ENCODE results near the gene IGF1R.

IGF1R gene

DNA sequence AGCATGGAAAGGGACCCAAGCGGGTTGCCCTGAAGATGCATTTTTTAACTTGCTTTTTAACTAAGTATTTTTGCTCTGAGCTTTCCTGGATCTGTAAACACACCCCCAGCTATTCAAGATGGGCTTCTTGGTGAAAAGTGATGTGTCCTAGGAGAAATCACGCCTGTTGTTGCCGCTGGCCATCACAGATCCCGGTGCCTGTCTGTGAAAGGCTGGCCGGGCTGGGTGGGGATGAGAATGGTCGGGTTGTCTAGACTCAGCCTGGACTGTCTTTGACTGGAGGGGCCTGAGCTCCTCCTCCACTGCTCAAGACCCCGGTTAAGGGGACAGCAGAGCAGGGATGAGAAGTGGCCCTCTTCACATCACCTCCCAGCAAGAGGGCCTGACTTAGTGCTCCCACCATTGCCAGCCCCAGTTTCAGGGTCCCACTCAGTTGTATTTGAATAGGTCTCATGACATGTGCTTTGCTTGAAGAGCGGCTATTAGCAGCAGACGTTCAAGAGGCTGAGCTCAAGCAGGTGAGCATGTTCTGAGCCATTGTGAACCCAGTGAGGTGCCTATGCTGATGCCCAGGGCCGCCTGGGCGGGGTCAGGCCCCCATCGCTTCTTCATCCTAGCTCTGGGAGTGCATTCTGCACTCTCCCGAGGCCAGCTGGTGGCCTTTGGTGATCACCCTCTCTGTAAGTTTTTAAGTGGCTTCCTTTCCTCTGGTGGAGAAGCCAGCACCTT, 79.9 kb downstream of the IGF1R start:
- DNase-seq, result no peak

DNA sequence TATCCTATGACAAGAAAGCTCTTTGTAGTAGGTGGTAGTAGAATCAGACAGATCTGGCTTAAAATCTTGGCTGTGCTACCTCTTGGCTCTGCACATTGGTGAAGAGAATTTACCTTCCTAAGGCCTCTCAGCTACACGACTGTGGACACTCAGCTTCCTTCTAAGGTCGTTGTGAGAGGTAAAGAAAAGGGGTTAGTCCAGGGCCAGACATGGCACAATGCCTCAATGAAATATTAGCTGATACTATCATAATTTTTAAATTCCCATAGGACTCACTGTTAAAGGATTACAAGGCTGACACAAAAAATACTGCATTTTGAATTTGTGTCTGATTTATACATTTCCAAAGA, 80.4 kb downstream of the IGF1R start:
- no peak for DNase-seq

DNA sequence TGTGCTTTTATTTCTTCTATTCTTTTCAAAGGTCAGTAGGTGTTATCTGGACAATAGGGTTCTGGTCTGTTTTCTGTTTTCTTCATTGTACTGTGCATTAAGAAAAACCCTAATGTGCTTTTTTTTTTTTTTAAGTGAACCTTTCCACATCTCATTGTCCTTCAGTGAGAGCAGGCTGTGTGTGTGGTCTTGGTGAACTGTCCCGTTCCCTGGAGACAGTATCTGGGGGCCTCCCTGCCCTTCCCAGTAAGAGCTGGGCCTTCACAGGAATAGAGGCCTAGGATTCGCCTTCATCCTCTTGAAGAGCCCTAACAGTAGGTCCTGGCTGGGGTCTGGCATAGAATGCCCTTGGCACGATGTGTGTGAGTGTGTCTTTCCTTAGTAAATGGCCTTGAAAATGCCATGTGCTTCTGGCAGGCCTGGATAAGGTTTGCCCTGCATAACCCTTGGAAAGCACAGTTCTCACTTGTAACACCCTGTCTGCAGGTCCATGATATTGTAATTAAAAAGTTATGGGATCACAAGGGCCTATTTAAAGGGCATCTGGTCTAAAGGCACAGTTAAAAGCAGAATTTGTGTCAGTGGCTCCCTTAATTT, 81.2 kb downstream of the IGF1R start:
- DNase-seq, result no peak

DNA sequence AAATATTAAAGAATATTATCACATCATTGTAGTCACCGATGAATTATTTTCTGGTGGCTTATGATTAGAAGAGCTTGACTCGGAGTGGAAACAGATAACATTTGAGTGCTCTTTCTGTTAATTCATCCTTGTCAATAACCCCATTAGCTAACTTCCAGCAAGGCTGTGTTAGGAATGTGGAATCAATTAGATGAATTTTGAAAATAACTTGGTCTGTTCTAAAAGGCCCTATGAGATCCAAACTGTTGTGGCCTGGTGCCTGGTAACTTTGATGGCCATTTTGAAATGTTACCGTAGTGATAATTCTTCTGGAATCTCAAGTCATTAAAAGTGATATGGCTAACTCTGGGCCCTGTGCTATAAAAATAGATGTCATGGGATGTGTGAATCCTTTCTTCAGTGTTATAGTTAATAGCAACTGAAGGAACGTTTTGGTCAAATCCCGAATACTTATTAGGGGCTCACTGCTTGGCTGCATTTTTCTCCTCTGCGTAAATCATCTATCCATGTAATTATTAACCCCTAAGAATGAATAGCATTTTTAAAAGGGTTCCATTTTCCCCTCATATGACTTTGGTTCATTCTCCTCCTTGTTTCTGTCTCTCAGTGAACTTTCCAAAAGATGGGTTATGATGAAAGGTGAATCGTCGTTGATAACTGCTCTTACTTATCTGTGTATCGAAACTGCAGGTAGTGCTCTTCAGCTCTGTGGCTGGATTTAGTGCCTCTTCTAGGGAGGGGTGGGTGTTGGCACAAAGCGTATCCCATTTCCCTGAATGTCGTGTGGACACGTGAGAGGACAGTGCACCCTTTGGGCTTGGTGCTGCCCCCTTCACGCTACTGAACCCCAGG, 82.7 kb downstream of the IGF1R start:
- DNase-seq, result no peak

DNA sequence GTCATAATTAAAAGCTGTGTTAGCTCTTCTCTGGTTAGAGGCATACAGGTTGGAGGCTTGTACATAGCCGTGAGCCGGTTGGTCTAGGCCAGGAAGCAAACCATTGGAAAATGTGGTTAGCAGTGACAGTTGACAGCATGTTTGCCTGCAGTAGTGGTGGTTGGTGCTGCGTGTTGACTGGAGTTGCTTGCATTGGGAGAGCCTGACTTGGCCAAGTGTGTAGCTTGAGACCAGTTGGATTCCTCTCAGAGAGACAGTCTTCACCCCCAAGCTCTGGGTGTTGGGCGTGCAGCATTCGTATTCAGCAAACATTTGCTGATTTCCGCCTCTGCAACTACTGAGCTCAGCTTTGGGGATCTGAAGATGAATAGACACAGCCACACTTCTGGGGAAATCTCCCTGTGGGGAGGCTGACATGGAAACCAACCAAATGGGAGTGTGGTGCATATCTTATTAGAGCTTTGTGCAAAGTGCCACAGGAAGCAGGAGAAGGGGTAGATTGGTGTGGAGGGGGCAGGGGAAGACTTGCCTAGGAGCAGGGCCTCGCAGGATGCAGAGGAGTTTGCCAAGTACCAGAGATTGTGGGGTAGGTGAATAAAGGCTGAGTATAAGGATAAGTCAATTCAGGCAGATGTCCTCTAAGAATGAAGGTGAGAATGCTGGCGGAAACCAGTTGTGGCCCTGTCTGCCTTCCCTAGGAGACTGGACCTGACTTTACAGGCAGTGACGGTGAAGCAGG, 83.5 kb downstream of the IGF1R start:
- no peak for DNase-seq

DNA sequence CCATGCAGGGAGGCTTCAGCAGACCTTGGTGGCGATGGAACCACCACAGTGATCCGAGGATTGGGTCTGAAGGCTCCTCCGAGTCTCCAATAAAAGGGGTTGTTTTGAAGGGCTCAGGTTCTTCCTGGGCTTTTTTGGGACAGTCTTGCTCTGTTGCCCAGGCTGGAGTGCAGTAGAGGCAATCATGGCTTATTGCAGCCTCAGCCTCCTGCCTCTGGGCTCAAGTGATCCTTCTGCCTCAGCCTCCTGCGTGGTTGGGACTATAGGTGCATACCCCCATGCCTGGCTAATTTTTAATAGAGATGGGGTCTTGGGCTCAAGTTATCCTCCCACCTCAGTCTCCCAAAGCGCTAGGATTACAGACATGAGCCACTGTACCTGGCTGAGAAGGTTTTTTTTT, 84.8 kb downstream of the IGF1R start:
- DNase-seq, result no peak

DNA sequence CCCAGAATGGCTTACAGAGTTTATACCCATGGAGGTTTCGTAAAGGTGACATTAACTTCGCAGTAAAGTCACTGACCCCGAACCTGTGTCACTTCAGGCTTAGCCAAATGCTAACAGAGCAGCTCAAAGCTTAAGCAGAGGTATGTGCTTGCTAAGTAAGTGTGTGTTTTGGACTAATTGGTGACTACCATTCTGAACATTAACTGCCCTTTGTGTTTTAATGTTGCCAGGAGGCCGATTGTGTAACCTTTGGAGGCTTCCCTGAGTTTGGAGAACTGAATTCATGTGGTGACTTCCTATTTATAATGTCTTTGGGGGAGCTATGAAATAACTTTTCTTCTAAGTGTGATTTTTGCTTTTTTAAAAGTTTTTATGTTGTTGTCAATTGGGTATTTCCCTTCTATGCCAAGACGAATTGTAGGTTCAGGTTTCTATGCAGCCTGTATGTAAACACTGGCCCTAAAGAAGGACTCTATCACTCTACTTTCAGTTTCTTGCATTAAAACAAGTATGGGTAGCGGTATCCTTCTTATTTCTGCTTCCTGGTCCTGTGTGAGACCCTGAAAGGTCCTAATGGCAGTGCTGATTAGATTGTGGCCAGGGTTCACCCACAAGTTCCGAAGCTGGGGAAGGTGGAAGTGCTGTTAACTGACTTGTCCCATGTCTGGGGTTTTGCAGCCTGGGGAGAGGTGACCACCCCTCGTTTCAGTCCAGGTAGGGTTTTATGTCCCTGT, 86.3 kb downstream of the IGF1R start:
- no peak for DNase-seq

DNA sequence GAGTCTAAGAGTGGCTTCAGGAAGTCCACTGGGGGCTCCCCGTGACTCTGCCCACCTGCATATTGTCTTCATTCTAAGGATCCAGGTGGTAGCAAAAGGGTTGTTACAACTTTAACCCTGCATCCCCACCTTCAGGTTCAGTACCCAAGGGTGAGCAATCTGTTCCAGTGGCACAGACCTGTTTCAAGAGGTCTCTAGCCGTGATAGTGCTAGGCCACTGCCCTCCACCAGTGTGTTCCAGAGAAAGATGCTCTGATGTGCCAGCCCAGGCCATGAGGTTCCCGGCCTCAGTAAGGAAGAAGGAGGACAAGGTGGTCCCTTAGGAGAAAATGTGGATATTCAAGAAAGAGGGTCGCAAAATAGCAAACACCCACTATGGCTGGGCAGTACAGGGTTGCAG, 87.0 kb downstream of the IGF1R start:
- DNase-seq, result no peak

DNA sequence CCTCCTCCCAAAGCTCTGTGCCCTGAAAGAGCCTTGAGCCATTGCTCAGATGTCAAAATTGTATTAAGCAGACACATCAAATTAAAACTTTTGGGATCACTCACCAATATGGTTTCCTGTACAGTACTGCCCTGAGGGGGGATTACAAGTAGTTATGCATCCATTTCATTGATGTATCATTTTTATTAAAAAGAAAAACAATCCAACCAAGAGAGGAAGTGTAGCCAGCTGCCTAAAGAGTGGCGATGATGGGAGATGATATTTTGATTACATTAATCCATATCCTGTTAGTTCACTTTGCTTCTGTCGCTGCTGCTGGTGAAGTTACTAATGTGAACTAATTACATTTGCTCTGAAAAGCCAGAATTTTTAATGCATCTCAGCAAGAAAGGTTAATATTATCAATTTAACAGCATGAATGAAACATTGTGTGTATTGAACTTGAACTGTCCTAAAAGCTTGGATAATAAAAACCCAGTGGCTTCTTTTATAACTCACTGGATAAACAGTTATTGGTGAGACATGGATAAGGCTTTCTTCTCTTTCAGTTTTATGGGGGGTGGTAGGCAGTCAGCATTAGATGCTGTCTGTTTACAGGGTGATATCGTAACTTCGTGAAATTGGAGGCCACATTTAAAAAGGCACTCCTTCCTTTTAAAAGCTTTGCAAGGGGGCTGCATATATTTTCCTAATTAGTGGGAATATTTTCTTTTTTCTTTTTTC, 87.7 kb downstream of the IGF1R start:
- DNase-seq, result no peak

DNA sequence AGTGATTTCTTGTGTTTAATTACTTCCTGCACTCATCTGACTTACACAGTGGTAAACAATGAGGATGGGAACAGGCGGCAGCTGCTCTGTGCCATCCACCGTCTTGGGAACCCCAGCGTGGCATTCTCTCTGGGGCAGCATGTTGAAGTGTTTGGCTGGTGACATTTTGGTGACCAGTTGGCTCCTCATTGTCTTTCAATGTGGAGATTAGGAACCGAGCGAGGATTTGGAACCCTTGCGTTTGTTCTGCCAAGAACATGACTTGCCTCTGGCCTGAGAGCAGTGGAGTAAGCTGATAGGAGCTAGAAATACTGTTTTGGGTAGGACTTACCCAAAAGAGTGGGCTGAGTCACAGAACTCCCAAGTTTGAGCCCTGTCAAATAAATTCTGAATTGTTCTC, 88.8 kb downstream of the IGF1R start:
- DNase-seq, result no peak

DNA sequence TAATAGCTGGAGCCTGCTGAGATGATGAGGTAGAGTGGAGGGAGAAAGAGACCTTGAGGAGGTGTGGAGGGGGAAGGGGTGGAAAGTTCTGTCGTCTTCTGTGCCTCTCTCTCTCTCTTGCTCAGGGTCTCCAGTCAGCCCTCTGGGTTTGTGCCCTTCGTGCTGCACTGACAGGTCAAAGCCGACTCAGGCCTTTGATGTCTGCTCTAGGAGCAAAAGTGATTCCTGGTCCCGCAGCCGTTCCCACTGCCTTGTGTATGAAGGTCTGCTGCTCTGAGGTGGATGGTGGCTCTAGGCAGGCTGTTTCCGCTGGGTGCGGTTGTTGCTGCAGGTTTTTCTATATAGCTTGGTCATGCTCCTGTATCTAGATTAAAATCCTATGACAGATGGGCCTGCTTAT, 89.4 kb downstream of the IGF1R start:
- DNase-seq, result no peak

DNA sequence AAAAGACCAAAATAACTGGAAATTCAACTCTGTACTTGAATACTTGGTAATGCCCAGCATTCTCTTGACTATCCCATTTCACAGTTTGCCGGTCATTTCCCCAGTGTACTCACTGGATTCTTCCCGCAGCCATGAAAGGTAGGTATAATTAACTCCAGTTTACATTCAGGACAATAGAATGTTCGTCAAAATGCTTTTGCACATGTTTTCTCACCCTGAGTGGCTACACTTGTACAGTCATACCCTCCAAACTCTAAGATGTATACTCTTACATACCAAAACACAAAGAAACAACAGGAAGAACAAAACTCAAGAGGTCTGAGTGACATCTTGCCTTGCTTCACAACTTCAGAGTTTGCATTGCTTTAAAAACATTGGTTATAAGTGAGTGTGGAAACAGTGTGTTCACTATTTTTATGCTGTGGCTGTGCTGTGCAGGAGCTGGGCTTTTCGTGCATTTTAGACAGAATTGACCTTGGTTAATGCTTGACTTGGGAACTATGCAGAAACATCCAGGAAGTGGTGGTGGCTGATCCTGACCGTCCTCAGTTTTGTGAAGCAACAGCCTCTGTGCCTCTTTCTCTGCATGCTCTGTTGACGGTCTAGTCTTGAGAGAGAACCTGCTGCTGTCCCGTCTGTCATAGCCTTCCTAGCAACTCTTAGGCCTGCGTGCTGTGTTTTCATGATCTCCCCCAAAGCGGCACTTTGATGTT, 90.5 kb downstream of the IGF1R start:
- DNase-seq, result no peak

DNA sequence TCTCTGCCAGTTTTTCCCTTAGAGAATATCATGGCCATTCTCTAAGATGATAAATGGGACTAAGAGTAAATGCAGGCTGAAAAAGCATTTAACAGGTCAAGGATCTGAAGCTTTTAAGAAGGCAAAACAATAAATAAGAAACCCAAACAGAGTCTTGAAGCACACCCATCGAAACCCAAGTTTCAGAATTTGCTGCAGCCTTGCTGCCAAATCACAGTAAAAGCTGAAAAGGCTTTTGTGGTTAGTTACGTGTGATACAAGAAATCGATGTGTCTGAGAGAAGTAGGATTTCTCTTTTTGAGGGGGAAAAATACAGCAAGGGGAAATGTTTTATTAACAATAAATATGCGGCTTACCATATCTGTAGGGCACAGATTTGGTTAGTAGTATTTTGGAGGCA, 92.0 kb downstream of the IGF1R start:
- no peak for DNase-seq

DNA sequence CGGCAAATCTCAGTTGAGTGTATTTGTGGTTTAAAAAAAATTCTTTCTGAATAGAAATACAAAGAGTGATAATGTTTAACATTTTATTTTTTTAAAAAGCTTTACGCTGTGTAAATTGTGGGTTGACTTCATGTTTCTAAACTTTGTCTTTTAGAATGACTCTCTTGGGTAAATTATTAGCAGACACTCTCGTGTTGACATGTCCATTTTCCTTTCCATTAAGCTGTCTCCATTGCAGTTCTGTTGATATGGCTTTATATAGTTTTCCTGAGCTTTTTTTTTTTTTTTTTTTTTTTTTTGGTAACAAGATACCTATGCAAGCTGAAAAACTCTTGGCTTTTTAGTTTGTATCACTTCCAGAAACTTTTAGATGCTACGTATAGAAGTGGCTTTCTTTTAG, 92.6 kb downstream of the IGF1R start:
- DNase-seq, result no peak

DNA sequence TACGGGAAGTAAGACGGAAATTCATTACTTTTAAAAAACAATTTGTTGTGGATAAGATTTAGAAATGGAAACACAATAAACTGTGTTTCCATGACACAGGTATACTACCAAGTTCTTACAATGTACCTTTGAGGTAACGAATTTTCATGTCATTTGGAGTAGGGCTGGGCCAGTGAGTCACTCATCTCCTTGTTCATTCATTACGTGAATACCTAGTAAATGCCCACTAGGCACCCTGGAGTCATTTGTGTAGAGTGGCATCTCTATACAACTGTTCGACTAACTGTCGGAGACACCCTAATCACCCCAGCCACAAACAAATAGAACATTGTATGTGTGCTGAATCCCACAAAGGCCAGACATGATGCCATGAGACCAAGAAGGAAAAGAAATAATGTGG, 94.8 kb downstream of the IGF1R start:
- no peak for DNase-seq

DNA sequence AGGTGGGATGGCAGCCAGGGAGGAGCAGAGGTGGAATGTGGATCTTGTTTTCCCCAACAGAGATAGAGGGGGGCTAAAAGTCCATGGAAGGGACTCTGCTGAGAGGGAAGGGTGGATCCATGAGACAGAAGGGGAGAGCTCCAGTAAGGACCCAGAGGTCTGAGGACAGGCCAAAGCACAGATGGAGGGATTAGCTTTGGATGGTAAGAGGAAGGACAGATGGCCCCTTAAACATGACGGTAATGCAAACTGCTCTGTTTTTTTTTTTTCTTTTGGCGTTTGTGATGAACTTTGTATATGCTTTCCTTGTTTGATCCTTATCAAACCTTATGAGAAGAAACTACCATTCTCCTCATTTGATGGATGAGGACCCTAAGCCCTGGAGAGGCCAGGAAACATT, 96.2 kb downstream of the IGF1R start:
- no peak for DNase-seq

DNA sequence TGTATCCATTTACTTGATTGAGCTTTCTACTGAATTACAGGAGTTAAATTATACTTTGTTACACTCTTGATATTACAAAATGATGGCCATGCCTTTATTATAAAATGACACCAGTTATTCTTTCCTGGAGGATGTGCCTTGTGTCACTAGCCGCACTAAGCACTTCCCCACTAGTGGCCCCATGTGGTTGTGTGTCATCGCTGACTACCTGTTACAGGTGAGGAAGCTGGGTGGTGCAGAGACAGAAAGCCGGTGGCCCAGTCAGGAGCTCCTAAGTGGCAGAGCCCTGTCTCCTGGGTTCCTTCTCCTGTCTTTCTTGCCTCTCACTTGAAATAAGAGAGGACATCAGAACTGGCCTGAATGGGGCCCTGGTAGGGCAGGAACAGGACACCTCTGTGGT, 96.8 kb downstream of the IGF1R start:
- DNase-seq, result no peak

DNA sequence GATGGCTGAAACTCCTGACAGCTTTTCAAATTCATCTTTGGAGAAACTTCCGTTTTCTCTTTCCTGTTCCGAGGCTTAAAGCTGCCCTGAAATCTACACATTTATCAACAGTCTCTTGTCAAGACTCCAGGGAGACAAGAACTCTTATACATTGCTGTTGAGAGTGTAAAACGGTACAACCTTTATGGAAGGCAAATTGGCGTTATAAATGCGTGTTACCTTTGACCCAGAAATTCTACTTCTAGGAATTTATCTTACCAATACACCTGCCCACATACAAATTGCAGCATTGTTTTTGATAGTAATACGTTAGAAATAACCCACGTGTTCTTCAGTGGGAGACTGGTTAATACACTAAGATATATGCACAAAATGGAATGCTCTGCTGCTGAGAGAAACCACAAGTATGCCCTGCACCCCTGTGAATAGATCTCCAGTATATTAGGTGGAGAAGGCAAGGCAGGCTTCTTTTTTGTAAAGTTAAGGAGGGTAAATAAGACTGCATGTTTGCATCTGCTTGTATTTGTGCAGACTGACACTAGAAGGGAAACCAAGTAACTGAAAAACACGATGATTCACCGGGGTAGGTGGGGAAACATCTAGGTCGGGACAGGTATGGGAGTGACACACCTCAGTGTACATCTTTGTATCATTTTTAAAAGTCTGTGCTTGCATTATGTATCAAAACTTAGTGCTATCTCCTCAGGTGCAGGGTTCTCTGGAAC, 97.5 kb downstream of the IGF1R start:
- DNase-seq, result no peak

DNA sequence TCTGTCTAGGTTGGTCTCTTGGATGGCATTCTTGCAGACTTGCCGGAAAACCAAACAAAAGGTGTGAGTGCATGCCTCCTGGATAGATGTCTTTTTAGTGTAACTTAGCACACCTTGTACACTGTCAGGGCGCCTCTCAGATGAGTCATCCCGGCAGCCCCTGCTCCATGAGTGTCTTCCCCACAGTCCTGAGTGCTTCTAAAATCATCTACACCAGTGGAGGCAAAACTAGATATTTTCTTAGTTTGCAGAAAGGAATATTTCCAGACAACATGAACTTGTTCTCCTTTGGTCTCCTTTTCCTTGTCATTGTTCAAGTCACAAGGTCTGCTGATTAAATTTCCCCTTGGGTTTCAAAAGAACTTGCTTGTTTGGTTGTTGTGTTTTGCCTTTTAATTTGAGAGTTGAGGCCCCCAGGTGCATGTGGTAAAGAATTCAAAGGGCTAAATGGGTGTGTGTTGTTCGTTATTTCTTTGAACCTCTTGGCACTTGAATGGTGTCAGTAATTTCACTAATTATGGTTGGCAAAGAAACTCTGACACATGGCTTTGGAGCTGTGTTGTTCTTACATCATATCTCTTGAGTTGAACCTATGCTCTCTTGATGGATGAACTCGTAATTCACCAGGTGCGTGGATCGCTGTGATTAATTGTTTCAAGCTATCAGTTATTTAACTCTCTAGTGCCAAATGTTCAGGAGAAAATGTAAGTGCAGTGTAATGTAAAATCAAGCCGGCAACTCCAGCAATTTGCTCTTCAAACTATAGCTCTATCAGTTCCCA, 98.2 kb downstream of the IGF1R start:
- DNase-seq, result no peak

DNA sequence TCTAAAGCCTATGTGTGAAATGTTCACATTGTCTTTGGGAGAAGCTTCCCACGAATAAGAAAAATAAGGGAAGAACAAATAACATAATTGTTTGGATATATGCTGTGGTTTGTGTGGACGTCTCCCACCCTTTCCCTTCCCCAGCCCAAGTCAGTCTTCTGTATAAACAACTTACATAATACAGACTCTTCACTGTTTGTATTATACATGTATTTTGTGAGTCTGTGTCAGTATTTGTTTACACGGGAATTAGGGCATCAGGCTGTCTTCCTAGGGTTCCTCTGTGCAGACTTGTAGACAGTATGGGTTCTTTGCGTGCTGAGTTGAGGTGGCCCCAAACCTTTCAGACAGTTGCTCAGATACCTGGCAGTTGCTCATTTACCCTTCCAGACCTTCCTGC, 103.4 kb downstream of the IGF1R start:
- DNase-seq, result no peak

All from activated CD4-positive, alpha-beta T cell treated with anti-CD3 and anti-CD28 coated beads, Interleukin-2, amount 50 U/mL, for 4 hours (primary cell).